PC-9 (cell line): ENCODE data around the gene IFNAR2.

Experiments used
- EZH2 ChIP-seq: fragments of 200-600 bp; sonication (generic); IDR thresholded peaks from 2 replicates; pipeline ENCODE4 v1.8.0; 2017; ENCODE audit warnings: antibody characterized with exemption, low read depth
- TF ChIP-seq, protein P1 (sequence below): fragments of 200-600 bp; sonication (generic); conservative IDR thresholded peaks from 2 replicates; pipeline ENCODE4 v1.6.1; 2017; ENCODE audit warnings: mixed run types, antibody characterized with exemption, mild to moderate bottlenecking, moderate library complexity

- TF ChIP-seq, protein P1, sequence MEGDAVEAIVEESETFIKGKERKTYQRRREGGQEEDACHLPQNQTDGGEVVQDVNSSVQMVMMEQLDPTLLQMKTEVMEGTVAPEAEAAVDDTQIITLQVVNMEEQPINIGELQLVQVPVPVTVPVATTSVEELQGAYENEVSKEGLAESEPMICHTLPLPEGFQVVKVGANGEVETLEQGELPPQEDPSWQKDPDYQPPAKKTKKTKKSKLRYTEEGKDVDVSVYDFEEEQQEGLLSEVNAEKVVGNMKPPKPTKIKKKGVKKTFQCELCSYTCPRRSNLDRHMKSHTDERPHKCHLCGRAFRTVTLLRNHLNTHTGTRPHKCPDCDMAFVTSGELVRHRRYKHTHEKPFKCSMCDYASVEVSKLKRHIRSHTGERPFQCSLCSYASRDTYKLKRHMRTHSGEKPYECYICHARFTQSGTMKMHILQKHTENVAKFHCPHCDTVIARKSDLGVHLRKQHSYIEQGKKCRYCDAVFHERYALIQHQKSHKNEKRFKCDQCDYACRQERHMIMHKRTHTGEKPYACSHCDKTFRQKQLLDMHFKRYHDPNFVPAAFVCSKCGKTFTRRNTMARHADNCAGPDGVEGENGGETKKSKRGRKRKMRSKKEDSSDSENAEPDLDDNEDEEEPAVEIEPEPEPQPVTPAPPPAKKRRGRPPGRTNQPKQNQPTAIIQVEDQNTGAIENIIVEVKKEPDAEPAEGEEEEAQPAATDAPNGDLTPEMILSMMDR: no peak
- TF ChIP-seq EZH2: no peak
These were observed 10.4 kb upstream of the IFNAR2 start for GRCh38 chr21:33219300-33219699.
